ENCODE results near the gene PRSS33.

Gene PRSS33

DNA sequence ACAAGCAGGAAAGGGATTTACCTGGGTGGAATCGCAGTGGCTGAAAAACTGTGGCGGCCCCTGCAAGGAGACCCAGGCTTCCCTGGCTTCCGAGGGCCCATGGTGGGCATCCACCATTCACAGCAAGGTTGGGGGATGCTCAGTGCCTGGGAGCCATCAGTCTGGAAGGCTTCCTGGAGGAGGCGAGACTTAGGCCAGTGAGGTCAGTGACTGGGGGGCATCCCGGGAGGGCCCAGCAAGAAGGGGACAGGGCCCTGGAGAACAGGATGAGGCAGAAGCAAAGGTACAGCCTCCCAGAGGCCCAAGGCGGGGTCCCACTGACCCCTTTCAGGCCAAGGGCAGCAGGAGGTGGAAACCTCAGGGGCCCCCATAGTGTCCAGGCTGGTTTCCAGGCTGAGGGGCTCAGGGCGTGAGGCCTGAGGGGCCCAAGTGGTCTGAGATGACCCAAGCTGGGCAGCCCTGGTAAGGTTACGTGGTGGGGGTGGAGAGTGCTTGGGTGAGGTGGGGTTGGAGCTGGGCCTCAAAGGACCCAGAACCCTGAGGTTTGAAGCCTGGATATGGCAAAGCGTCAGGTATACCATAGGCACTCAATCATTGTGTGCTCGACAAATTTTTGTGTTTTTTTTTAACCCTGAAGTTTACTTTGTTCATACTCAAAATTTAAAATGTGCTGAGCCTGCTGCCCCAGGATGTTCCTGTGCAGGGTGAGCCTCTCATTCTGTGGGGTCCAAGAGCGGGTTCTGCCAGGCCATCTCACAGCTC lies 50.7 kb downstream of the PRSS33 start:
- DNase-seq (ENCODE audit: low spot score in 2 of 2): no peak
- in situ Hi-C loops (cut with MboI; ENCODE audit: low sequenced_read_pairs): no loop called here
- H3K27me3 ChIP-seq (ENCODE audit: low read depth): no peaks in the 10 kb centered on the region
- no peaks in the 10 kb centered on the region for H3K4me1 ChIP-seq
- H3K4me3 ChIP-seq: no peak overlapping the region
- no peaks in the 10 kb centered on the region for H3K36me3 ChIP-seq (replicated peaks)
- H3K9me3 ChIP-seq: no peaks in the 10 kb centered on the region

DNA sequence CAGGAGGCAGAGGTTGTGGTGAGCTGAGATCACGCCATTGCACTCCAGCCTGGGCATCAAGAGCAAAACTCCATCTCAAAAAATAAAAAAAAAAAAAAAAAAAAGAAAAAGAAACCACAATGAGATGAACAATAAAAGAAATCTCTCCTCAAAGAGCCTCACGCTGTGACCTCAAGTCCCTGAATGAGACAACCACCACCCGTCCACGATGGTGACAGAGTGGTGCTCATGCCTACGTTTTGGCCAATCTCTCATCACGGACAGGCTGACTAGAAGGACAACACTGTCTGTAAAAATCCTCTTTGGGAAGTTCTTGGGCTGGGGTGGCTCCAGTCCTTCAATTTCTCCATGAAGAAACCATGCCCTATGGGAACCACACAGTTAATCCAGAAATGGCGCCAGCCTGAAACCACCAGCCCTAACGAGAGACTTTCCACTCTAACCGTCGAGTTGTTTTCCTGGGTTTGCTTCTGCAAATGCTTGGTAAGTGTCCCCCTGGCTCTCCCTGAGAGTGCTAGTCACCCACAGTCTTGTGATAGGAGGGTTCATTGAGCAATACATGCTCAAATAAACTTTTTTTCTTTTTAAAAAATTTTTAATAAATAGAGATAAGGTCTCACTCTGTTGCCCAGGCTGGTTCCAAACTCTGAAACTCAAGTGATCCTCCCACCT lies 52.4 kb downstream of the PRSS33 start:
- H3K36me3 ChIP-seq (replicated peaks): no peaks in the 10 kb centered on the region
- no peaks in the 10 kb centered on the region for H3K27me3 ChIP-seq (ENCODE audit: low read depth)
- H3K4me1 ChIP-seq: no peaks in the 10 kb centered on the region
- H3K9me3 ChIP-seq: no peaks in the 10 kb centered on the region
- DNase-seq (ENCODE audit: low spot score in 2 of 2): no peak
- in situ Hi-C loops (cut with MboI; ENCODE audit: low sequenced_read_pairs): no loop called here
- H3K4me3 ChIP-seq: no peak overlapping the region

Data from HAP-1 (cell line).